Measurements from ENCODE around the gene PLA2G4A. TPM values are rescaled to one million over a fixed set of nuclear protein-coding genes. Genes with fewer than 3 reads are reported as not detected.

Gene PLA2G4A
- total RNA-seq, 1 experiment from 2014 or later = 8.6 TPM

DNA sequence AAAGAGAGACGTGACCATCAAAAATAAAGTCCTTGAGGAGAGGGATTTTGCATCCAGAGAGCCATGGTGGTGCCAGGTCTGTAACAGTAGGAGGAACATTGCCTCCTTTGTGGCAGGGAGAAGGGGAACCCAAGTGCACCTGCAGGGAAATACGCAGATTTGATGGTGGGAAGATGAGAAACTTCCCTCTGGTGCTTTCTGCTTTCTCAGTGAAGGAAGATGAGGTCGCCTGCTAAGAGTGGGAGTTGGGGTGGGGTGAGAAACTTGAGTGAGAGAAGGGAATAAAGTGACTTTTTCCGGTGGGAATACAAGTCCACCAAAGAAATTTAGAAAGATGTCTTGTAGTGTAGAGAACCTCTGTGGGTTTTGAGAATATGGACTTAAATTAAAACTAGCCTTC lies 9.1 kb downstream of the PLA2G4A start:
- DNase-seq (ENCODE audit: low read depth, low spot score) (no peak), ATAC-seq (no peak)
- H3K4me1 ChIP-seq (ENCODE audit: control insufficient read depth in 1 of 2, insufficient read depth in 2 of 2, low read length in 2 of 2) = peaks cover 0 to 6% of the 10 kb centered on the region in 2 experiments; a peak in 1 of 4 replicates
- no peak overlapping the region for H2AFZ ChIP-seq (ENCODE audit: low read depth, low read length, poor library complexity, severe bottlenecking)
- H3K9ac ChIP-seq (ENCODE audit: low read length) = no peak overlapping the region
- BruUV-seq (replicated peaks) = no TSS peak
- H3K36me3 ChIP-seq (ENCODE audit: control insufficient read depth in 1 of 2, insufficient read depth in 2 of 2, low read length in 2 of 2) = no peaks in the 10 kb centered on the region
- no peaks in the 10 kb centered on the region for H3K9me3 ChIP-seq (ENCODE audit: control insufficient read depth in 1 of 2, insufficient read depth in 1 of 2, low read depth in 1 of 2, low read length in 2 of 2)
- H3K9me2 ChIP-seq (ENCODE audit: insufficient read depth) = no peaks in the 10 kb centered on the region
- RAD21 ChIA-PET (ENCODE audit: low non-redundant PET in 1 of 2, low total read pairs in 2 of 2, uncharacterized antibody in 2 of 2, unreplicated experiment in 2 of 2) = no interaction called here
- no peak overlapping the region for H3K4me2 ChIP-seq (ENCODE audit: low read length)
- no peak overlapping the region for H3K27ac ChIP-seq (ENCODE audit: low read depth, low read length)
- no peaks in the 10 kb centered on the region for H3K27me3 ChIP-seq (ENCODE audit: insufficient read depth, low read length)
- H3K4me3 ChIP-seq (replicated peaks in 1 of 2; ENCODE audit: low read depth in 1 of 2, low read length in 2 of 2) = no peak overlapping the region
- POLR2A ChIA-PET = no interaction called here
- no peak for TF ChIP-seq YY1 (IDR thresholded peaks at IDR 0.05; ENCODE audit: extremely low read depth, insufficient replicate concordance, low read depth, low read length)
- TF ChIP-seq SRF (IDR thresholded peaks at IDR 0.05; ENCODE audit: low read depth) = no peak
- no peak for TF ChIP-seq POLR2A (IDR thresholded peaks at IDR 0.05; ENCODE audit: borderline replicate concordance, extremely low read depth, insufficient read depth, insufficient read length)
- no peak for TF ChIP-seq CBX3 (IDR thresholded peaks at IDR 0.05; ENCODE audit: low read depth)
- TF ChIP-seq FOSL1 (IDR thresholded peaks at IDR 0.05; ENCODE audit: low read depth) = no peak
- no peak for TF ChIP-seq ZFX (IDR thresholded peaks at IDR 0.05)
- TF ChIP-seq ZNF274 (IDR thresholded peaks at IDR 0.05; ENCODE audit: low read depth, low read length) = no peak
- TF ChIP-seq, protein P1, sequence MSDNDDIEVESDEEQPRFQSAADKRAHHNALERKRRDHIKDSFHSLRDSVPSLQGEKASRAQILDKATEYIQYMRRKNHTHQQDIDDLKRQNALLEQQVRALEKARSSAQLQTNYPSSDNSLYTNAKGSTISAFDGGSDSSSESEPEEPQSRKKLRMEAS (IDR thresholded peaks at IDR 0.05) = no peak
- TF ChIP-seq ELF1 (IDR thresholded peaks at IDR 0.05; ENCODE audit: borderline replicate concordance, low read depth) = no peak
- TF ChIP-seq SP1 (IDR thresholded peaks at IDR 0.05; ENCODE audit: low read depth) = no peak
- no peak for TF ChIP-seq POLR2AphosphoS5 (IDR thresholded peaks at IDR 0.05; ENCODE audit: low read depth, low read length)
- TF ChIP-seq CEBPB (IDR thresholded peaks at IDR 0.05; ENCODE audit: low read depth) = no peak
- TF ChIP-seq, protein P2, sequence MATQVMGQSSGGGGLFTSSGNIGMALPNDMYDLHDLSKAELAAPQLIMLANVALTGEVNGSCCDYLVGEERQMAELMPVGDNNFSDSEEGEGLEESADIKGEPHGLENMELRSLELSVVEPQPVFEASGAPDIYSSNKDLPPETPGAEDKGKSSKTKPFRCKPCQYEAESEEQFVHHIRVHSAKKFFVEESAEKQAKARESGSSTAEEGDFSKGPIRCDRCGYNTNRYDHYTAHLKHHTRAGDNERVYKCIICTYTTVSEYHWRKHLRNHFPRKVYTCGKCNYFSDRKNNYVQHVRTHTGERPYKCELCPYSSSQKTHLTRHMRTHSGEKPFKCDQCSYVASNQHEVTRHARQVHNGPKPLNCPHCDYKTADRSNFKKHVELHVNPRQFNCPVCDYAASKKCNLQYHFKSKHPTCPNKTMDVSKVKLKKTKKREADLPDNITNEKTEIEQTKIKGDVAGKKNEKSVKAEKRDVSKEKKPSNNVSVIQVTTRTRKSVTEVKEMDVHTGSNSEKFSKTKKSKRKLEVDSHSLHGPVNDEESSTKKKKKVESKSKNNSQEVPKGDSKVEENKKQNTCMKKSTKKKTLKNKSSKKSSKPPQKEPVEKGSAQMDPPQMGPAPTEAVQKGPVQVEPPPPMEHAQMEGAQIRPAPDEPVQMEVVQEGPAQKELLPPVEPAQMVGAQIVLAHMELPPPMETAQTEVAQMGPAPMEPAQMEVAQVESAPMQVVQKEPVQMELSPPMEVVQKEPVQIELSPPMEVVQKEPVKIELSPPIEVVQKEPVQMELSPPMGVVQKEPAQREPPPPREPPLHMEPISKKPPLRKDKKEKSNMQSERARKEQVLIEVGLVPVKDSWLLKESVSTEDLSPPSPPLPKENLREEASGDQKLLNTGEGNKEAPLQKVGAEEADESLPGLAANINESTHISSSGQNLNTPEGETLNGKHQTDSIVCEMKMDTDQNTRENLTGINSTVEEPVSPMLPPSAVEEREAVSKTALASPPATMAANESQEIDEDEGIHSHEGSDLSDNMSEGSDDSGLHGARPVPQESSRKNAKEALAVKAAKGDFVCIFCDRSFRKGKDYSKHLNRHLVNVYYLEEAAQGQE (IDR thresholded peaks at IDR 0.05; ENCODE audit: low read depth) = no peak
- TF ChIP-seq EGR1 (IDR thresholded peaks at IDR 0.05; ENCODE audit: low read depth) = no peak
- no peak for TF ChIP-seq RAD21 (IDR thresholded peaks at IDR 0.05; ENCODE audit: low read depth)
- TF ChIP-seq SIN3A (IDR thresholded peaks at IDR 0.05; ENCODE audit: low read depth) = no peak
- H4K20me1 ChIP-seq (ENCODE audit: insufficient read depth) = no peaks in the 10 kb centered on the region
- CTCF ChIA-PET = no interaction called here
- intact Hi-C loops (cut with micrococcal nuclease) = no loop called here
- H3K79me2 ChIP-seq (ENCODE audit: insufficient read depth, low read length) = no peaks in the 10 kb centered on the region
